Fibroblast of lung (primary cell): ENCODE measurements around the gene SLC15A1.

Source experiments
- CTCF ChIP-seq, 2 donors: IDR thresholded peaks in 1 of 2; conservative IDR thresholded peaks in 1 of 2; 1 replicate in 1 of 2; 2 replicates in 1 of 2; pipeline ENCODE4 v1.5.1; 2011 to 2012; ENCODE audit warnings: low read length in 2 of 2, control low read depth in 1 of 2, inconsistent platforms in 1 of 2, low read depth in 1 of 2, mild to moderate bottlenecking in 1 of 2
- EZH2 ChIP-seq: IDR thresholded peaks from 2 replicates; pipeline ENCODE4 v1.5.1; 2012; ENCODE audit warnings: low read length, control low read depth, mild to moderate bottlenecking; ENCODE audit errors: missing control alignments

- TF ChIP-seq CTCF (conservative IDR thresholded peaks at IDR 0.05 in 1 of 2, IDR thresholded peaks at IDR 0.05 in 1 of 2; ENCODE audit: low read depth in 1 of 2, low read length in 2 of 2), result no peak
- no peak for TF ChIP-seq EZH2
These were observed 35.5 kb upstream of the SLC15A1 start for GRCh38 chr13:98787996-98788395.
